MM.1S (cell line): ENCODE measurements around the gene GNAT1.

Source experiments
- EZH2 ChIP-seq: fragments of 300-600 bp; sonication (generic); optimal IDR thresholded peaks from 2 replicates; pipeline ENCODE3; 2017; ENCODE audit warnings: low read depth, mild to moderate bottlenecking, antibody characterized with exemption, low read length, mixed read lengths
- TF ChIP-seq, protein P1 (sequence below): fragments of 300-600 bp; sonication (generic); IDR thresholded peaks from 2 replicates; pipeline ENCODE4 v1.5.1; 2016; ENCODE audit warnings: antibody characterized with exemption, low read length, mixed read lengths

DNA sequence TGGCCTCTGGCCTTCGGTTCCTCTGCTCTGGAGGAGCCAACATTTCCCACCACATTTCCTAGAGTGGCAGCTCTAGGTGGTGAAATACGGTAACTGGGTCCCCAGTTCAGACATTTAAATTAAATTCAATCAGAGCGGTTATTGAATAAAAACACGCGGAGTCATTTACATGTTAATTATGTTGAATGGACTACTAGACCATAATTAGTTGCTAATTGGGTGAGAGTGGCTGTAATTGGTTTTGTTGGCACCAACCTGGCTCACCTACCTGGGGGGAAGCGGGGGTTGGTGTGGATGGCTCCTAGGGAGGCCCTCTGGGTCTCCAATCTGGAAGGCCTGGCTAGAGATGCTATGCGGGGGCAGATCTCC is 23.6 kb upstream of the GNAT1 start:
- TF ChIP-seq, protein P1, sequence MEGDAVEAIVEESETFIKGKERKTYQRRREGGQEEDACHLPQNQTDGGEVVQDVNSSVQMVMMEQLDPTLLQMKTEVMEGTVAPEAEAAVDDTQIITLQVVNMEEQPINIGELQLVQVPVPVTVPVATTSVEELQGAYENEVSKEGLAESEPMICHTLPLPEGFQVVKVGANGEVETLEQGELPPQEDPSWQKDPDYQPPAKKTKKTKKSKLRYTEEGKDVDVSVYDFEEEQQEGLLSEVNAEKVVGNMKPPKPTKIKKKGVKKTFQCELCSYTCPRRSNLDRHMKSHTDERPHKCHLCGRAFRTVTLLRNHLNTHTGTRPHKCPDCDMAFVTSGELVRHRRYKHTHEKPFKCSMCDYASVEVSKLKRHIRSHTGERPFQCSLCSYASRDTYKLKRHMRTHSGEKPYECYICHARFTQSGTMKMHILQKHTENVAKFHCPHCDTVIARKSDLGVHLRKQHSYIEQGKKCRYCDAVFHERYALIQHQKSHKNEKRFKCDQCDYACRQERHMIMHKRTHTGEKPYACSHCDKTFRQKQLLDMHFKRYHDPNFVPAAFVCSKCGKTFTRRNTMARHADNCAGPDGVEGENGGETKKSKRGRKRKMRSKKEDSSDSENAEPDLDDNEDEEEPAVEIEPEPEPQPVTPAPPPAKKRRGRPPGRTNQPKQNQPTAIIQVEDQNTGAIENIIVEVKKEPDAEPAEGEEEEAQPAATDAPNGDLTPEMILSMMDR = no peak
- TF ChIP-seq EZH2 = no peak
